Transverse colon (tissue), 4 donors: ENCODE measurements around the gene LRRC4C.

Experiments used
- EP300 ChIP-seq: sonication (generic); formaldehyde crosslinking; IDR thresholded peaks from one replicate; pipeline ENCODE4 v1.6.1; 2017; ENCODE audit warnings: antibody characterized with exemption, low read depth
- POLR2A ChIP-seq: fragments of 450-650 bp; IDR thresholded peaks from one replicate; pipeline ENCODE4 v1.6.1; 2016; ENCODE audit warnings: antibody characterized with exemption, mild to moderate bottlenecking, moderate library complexity
- POLR2AphosphoS5 ChIP-seq, 3 donors: sonication (generic); formaldehyde crosslinking; IDR thresholded peaks; one replicate each; pipeline ENCODE4 v1.6.1; 2016; ENCODE audit warnings: antibody characterized with exemption in 3 of 3
- TF ChIP-seq, protein P1 (sequence below), 5 experiments: fragments of 200-600 bp in 3 of 5; fragments of 450-650 bp in 2 of 5; sonication (generic) in 3 of 5; IDR thresholded peaks; 1 replicate in 2 of 5; 2 replicates in 3 of 5; pipeline ENCODE4 v1.5.1; 2016 to 2017; ENCODE audit warnings: antibody characterized with exemption in 5 of 5, inconsistent platforms in 3 of 5, mild to moderate bottlenecking in 2 of 5, moderate library complexity in 1 of 5

DNA sequence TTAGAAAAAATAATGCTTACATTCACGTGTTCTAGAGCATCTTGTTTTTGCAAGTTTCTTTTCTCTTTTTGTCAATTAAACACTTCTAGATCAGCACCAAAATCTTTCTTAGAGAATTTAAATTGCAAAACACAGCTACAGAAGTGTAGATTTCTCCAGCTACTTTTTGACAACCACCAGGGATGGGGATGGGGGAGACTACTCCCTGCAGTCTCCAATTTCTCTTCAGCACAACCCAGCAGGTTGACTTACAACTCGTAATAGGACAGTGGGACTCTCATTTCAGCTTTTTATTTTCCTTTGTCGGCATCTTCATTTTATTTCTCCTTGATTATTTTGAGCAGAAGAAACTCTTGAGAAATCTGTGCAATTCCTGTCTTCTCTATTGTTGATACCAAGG lies 441.2 kb downstream of the LRRC4C start:
- TF ChIP-seq, protein P1, sequence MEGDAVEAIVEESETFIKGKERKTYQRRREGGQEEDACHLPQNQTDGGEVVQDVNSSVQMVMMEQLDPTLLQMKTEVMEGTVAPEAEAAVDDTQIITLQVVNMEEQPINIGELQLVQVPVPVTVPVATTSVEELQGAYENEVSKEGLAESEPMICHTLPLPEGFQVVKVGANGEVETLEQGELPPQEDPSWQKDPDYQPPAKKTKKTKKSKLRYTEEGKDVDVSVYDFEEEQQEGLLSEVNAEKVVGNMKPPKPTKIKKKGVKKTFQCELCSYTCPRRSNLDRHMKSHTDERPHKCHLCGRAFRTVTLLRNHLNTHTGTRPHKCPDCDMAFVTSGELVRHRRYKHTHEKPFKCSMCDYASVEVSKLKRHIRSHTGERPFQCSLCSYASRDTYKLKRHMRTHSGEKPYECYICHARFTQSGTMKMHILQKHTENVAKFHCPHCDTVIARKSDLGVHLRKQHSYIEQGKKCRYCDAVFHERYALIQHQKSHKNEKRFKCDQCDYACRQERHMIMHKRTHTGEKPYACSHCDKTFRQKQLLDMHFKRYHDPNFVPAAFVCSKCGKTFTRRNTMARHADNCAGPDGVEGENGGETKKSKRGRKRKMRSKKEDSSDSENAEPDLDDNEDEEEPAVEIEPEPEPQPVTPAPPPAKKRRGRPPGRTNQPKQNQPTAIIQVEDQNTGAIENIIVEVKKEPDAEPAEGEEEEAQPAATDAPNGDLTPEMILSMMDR (IDR thresholded peaks at IDR 0.05), result no peak
- TF ChIP-seq EP300 (no peak), POLR2AphosphoS5 (IDR thresholded peaks at IDR 0.05) (no peak), POLR2A (no peak)
